ENCODE results near the gene PDLIM7.

DNA sequence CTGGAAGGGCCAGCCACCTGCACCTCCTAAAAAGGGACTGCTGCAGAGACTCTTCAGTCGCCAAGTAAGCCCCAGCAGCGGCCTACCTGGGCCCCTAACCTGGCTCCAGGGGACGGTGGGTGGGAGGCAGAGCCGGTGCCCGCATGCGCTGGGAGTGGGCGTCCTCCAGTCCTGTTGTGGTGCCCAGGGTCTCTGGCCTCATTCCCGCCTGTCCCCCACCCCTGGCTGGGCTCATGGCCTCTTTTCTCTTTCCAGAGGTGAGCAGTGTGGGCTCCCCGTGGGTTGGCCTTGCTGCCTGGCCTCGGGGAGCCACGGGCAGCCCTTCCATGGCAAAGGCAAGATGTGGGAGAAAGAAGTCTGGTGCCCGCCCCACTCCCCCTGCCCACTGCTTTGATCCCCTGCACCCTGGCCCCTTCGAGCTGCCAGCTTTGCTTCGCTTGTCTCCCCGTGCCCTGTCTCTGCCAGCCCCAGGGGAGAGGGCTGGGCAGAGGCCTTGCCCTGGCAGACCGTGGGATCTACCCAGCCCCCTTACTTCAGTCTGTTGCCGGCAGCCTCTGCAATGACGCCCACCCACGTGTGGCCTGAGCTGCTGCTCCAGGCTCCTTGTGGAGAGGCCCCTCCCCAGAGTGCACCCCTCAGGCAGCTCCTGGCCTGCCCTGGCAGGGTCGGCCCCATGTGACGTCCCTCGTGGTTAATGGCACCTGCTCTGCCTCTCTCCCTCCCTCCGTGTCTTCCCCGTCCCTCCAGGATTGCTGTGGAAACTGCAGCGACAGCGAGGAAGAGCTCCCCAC is 56.2 kb downstream of the PDLIM7 start:
- TF ChIP-seq ZFX (IDR thresholded peaks at IDR 0.05; ENCODE audit: borderline replicate concordance), result no peak
- TF ChIP-seq, protein P1, sequence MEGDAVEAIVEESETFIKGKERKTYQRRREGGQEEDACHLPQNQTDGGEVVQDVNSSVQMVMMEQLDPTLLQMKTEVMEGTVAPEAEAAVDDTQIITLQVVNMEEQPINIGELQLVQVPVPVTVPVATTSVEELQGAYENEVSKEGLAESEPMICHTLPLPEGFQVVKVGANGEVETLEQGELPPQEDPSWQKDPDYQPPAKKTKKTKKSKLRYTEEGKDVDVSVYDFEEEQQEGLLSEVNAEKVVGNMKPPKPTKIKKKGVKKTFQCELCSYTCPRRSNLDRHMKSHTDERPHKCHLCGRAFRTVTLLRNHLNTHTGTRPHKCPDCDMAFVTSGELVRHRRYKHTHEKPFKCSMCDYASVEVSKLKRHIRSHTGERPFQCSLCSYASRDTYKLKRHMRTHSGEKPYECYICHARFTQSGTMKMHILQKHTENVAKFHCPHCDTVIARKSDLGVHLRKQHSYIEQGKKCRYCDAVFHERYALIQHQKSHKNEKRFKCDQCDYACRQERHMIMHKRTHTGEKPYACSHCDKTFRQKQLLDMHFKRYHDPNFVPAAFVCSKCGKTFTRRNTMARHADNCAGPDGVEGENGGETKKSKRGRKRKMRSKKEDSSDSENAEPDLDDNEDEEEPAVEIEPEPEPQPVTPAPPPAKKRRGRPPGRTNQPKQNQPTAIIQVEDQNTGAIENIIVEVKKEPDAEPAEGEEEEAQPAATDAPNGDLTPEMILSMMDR (IDR thresholded peaks at IDR 0.05), result no peak
